Type B pancreatic cell (in vitro differentiated cells): ENCODE results near the gene CDC42EP1. TPM values are rescaled to one million over a fixed set of nuclear protein-coding genes. Genes with fewer than 3 reads are reported as not detected.
A peak's percentile ranks its signal among the peaks of the same experiment; 100 is the strongest.
"Not testable (repeated sequence)": the region's sequence is repeated elsewhere in the genome, so short reads cannot be mapped to it uniquely, and the experiment has no call there.

Source experiments
- DNase-seq: peaks from one replicate; pipeline ENCODE4 v3.0.0; 2021; ENCODE audit warnings: mixed read lengths; ENCODE audit not compliant: unreplicated experiment; ENCODE audit errors: extremely low spot score
- H3K27ac Mint-ChIP-seq: 2 replicates; pipeline ENCODE4 v1.8.0; 2021; ENCODE audit warnings: mild to moderate bottlenecking, mixed read lengths
- H3K27me3 Mint-ChIP-seq: 2 replicates; pipeline ENCODE4 v1.8.0; 2021; ENCODE audit warnings: mixed read lengths
- H3K36me3 Mint-ChIP-seq: 2 replicates; pipeline ENCODE4 v1.8.0; 2021; ENCODE audit warnings: mixed read lengths
- H3K4me1 Mint-ChIP-seq: one replicate; pipeline ENCODE4 v1.8.0; 2021; ENCODE audit warnings: mixed read lengths; ENCODE audit not compliant: unreplicated experiment
- H3K4me3 Mint-ChIP-seq: 2 replicates; pipeline ENCODE4 v1.8.0; 2021; ENCODE audit warnings: mild to moderate bottlenecking, mixed read lengths
- H3K9me3 Mint-ChIP-seq: 2 replicates; pipeline ENCODE4 v1.8.0; 2021; ENCODE audit warnings: mixed read lengths
- CTCF ChIP-seq: fragments of 200-600 bp; sonication (generic); conservative IDR thresholded peaks from 2 replicates; pipeline ENCODE4 v1.5.0; 2021; ENCODE audit warnings: antibody characterized with exemption, mild to moderate bottlenecking
- total RNA-seq: library from RNA; stranded (reverse); gene quantifications from 2 replicates; pipeline ENCODE4 v1.2.1, GENCODE V29; 2021; ENCODE audit warnings: low replicate concordance

CDC42EP1 gene
- total RNA-seq, 1 donor from 2014 or later, result 30.4 TPM

GRCh38 chr22:37529652-37530345, 30.5 kb upstream of the CDC42EP1 start:
- Mint-ChIP-seq H3K27me3 (peaks cover 4% of the 10 kb centered on the region), H3K36me3 (no peaks in the 10 kb centered on the region), H3K27ac (no peak overlapping the region), H3K4me1 (peaks cover 7% of the 10 kb centered on the region), H3K4me3 (no peak overlapping the region), H3K9me3 (no peaks in the 10 kb centered on the region)
- TF ChIP-seq CTCF, result no peak
- DNase-seq, result no peak

- TF ChIP-seq CTCF, result no peak
Observed at GRCh38 chr22:37533995-37534394, 26.3 kb upstream of the CDC42EP1 start.

GRCh38 chr22:37534445-37534844, 25.8 kb upstream of the CDC42EP1 start:
- Mint-ChIP-seq H3K27me3 (peaks cover 8% of the 10 kb centered on the region), H3K4me3 (no peak overlapping the region), H3K36me3 (no peaks in the 10 kb centered on the region), H3K4me1 (peaks cover 15% of the 10 kb centered on the region), H3K9me3 (no peaks in the 10 kb centered on the region), H3K27ac (no peak overlapping the region)
- no peak for DNase-seq
- no peak for TF ChIP-seq CTCF

More at GRCh38 chr22:37533995-37534394, 26.3 kb upstream of the CDC42EP1 start:
- Mint-ChIP-seq H3K4me1 (peaks cover 13% of the 10 kb centered on the region), H3K27me3 (peaks cover 7% of the 10 kb centered on the region), H3K27ac (no peak overlapping the region), H3K36me3 (no peaks in the 10 kb centered on the region), H3K9me3 (no peaks in the 10 kb centered on the region), H3K4me3 (no peak overlapping the region)
- no peak for DNase-seq

GRCh38 chr22:37535159-37535558, 25.1 kb upstream of the CDC42EP1 start:
- Mint-ChIP-seq H3K4me3 (no peak overlapping the region), H3K27me3 (peaks cover 8% of the 10 kb centered on the region), H3K4me1 (peaks cover 16% of the 10 kb centered on the region), H3K27ac (no peak overlapping the region), H3K9me3 (no peaks in the 10 kb centered on the region), H3K36me3 (no peaks in the 10 kb centered on the region)
- TF ChIP-seq CTCF, result no peak
- no peak for DNase-seq

- TF ChIP-seq CTCF, result peak; percentile 99
- H3K27ac Mint-ChIP-seq, result peak overlapping the region; percentile 86
- H3K27me3 Mint-ChIP-seq, result peaks cover 11% of the 10 kb centered on the region
- H3K4me1 Mint-ChIP-seq, result peaks cover 27% of the 10 kb centered on the region
- peak overlapping the region; percentile 63 for H3K4me3 Mint-ChIP-seq
- peak; percentile 95 for DNase-seq
- H3K9me3 Mint-ChIP-seq, result no peaks in the 10 kb centered on the region
- H3K36me3 Mint-ChIP-seq, result no peaks in the 10 kb centered on the region
Observed at GRCh38 chr22:37538590-37539357, 21.5 kb upstream of the CDC42EP1 start.

- H3K27ac Mint-ChIP-seq, H3K27me3 Mint-ChIP-seq, H3K4me3 Mint-ChIP-seq, H3K36me3 Mint-ChIP-seq, DNase-seq, H3K9me3 Mint-ChIP-seq: not testable (repeated sequence)
- peaks cover 25% of the 10 kb centered on the region for H3K4me1 Mint-ChIP-seq
Observed at GRCh38 chr22:37539790-37540189, 20.5 kb upstream of the CDC42EP1 start.

GRCh38 chr22:37542416-37542815, 17.9 kb upstream of the CDC42EP1 start:
- not testable (repeated sequence) for H3K9me3 Mint-ChIP-seq, DNase-seq, H3K4me3 Mint-ChIP-seq, H3K36me3 Mint-ChIP-seq, H3K27me3 Mint-ChIP-seq
- Mint-ChIP-seq H3K27ac (peak overlapping the region; percentile 84), H3K4me1 (peaks cover 39% of the 10 kb centered on the region)
